CD4-positive, alpha-beta T cell treated with Interleukin-2 at 100 ng/mL for 4 hours (primary cell): Measurements from ENCODE around the gene IP6K2.
"Not testable (repeated sequence)": the region's sequence is repeated elsewhere in the genome, so short reads cannot be mapped to it uniquely, and the experiment has no call there.

Experiments
- DNase-seq: peaks from one replicate; pipeline ENCODE4 v3.0.0-alpha.2; 2020; ENCODE audit warnings: low spot score

IP6K2 gene, protein sequence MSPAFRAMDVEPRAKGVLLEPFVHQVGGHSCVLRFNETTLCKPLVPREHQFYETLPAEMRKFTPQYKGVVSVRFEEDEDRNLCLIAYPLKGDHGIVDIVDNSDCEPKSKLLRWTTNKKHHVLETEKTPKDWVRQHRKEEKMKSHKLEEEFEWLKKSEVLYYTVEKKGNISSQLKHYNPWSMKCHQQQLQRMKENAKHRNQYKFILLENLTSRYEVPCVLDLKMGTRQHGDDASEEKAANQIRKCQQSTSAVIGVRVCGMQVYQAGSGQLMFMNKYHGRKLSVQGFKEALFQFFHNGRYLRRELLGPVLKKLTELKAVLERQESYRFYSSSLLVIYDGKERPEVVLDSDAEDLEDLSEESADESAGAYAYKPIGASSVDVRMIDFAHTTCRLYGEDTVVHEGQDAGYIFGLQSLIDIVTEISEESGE

DNA sequence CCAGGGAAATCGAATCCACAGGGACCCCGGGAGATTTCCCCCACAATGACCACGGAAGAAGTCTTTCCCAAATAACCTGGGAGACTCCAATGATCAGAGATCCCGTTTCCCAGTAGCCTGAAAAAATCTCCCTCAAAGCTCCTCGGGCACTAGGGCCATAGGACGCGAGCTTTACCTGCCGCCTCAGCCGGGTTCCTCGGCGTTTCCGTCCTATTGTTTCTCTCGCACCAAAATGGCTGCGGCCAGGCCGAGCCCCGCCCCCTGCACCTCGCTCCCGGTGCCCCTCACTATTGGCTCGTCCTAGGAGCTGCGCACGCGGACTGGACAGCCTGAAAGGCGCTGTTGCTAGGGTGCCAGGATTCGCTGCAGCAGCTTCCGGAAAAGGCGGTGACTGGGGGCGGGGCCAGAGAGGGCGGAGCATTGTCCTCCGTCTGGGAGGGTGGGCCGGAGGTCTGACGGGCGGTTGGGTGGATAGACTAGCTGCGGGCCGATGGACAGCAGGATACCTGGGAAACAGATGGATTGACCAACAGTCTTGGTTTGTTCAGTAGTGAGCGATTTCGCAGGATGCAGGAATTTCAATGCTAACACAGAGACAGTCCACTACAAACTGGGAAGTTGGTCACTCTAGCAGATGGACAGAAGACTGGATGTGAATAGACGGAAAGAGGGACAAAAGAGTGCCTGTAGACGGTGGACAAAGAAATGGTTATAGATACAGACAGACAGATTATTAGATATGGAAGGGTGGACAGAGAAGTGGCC, at the start of gene IP6K2:
IP6K2 (minus strand) TSS at position 240 of the 765 bp plus-strand sequence. CDS start 21,930 bp downstream, outside the sequence.
- DNase-seq = peak; percentile 98

DNA sequence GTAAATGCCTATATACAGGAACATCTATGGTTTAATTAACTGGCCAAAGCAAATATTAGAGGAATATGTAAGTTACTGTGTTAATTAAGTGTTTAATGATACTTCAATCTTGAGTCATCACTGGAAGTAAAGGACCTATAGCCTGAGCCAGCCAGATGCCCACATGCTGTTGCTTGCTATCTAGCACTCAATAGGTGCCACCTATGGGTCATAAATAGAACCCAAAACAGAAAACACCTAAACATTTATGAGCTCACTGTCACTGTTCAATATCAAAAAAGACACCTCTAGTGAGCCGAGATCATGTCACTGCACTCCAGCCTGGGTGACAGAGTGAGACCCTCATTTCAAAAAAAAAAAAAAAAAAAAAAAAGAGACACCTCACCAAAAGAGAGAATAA, 48.4 kb upstream of the IP6K2 start:
- DNase-seq = peak; percentile 13

- DNase-seq = no peak
Measured at GRCh38 chr3:48762816-48763215, 45.8 kb upstream of the IP6K2 start.

DNA sequence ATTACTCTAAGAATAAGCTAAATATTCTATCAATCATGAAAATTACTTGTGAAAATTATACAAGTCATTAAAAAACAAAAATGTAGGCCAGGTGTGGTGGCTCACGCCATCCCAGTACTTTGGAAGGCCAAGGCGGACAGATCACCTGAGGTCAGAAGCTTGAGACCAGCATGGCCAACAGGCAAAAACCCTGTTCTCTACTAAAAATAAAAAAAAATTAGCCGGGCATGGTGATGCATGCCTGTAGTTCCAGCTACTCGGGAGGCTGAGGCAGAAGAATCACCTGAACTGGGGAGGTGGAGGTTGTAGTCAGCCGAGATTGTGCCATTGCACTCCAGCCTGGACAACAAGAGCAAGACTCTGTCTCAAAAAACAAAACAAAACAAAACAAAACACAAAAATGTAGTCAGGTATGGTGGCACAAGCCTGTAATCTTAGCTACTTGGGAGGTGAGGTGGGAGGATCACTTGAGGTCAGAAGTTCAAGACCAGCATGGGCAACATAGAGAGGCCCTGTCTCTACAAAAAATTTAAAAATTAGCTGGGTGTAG, 43.0 kb upstream of the IP6K2 start:
- DNase-seq = not testable (repeated sequence)

DNA sequence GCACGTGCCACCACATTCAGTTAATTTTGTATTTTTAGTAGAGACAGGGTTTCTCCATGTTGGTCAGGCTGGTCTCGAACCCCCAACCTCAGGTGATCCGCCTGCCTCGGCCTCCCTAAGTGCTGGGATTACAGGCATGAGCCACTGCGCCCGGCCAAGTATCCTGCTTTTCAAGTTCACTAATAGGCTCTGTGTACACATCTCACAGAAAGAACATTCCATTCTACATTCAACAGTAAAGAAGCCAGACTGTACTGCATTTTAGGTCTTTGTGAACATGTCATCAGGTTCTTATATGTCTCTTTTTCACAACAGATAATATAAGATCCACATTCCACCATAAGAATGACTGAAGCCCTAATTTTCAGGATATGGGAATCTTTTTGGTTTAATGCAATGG, 42.5 kb upstream of the IP6K2 start:
- DNase-seq = not testable (repeated sequence)

DNA sequence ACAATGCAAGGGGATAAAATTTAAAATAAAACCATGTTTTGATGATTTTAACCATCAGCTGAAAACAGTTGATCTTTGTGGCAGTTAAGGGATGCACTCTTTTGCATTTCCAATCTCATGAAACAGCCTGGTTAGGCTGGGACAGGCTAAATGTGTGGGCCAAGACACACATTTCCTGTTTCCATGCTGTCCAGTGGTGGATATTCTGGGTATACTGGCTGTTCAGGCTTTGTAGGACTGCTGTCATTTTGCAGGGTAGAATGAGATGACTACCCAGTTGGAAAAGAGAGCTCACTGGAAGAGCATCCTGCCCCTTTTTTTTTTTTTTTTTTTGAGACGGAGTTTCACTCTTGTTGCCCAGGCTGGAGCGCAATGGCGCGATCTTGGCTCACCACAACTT, 42.0 kb upstream of the IP6K2 start:
- no peak for DNase-seq

DNA sequence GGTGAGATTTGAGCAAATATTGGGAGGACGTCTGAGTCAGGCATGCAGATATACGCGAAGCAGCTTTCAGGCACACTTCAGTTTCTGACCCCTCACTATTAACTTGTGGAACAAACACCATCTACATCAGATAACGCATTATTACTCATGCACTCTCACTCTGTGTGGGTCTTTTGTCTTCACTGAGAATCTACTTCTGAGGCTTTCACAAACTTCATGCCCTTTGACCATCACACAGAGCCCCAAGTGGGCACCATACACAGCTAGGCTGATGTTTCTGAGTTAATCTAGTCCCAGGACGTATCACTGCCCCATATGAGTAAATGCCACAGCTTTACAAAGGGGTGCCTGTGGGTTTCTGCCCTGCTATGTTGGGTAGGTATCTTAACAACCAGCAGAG, 39.6 kb upstream of the IP6K2 start:
- no peak for DNase-seq

DNA sequence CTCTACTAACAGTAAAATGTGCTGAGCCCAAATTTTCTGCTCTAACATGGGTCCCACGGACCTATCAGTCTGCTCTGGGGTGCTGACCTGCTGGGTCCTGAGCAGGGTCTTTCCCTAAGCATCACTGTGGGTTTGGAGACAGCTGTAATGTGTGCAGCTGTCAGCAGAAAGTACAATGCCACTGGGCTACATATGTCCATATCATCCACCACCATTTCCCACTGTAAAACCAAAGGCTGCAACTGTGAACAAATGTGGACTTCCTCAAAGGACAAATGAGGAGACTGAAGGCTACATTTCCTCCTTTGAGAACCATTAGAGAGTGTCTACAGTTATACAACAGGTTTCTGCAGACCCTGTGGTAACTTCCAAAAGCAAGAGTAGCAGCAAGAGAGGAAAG, 33.8 kb upstream of the IP6K2 start:
- DNase-seq = no peak

GRCh38 chr3:48748754-48749153, 31.7 kb upstream of the IP6K2 start:
- DNase-seq = no peak

- no peak for DNase-seq
Measured at GRCh38 chr3:48747706-48748105, 30.7 kb upstream of the IP6K2 start.

DNA sequence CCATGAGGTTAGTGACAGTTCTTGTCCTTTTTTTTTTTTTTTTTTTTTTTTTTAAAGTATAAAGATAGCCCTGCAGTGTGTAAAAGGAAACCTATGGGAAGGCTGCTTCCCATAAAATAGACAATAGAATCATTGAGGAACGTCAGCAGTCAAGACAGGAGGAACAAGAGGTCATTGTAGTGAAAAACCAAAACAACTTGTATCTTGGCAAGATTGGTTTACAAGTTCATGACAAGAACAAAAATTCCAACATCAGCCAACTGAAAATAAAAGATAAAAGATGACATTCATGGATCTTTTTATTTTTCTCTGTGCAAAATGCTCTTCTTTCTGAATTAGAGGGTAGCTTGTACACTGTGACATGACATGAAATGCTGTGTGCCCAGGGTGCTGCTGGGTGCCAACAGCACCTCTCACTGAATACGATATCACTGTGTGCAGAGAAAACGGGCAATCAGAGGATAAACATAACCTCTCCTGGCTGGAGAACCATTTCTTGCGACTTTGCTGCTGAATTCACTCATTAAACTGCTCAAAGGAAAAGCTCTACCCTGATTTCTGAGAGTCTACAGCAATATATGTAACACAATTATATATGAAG, 30.1 kb upstream of the IP6K2 start:
- no peak for DNase-seq

- no peak for DNase-seq
Measured at GRCh38 chr3:48743773-48744172, 26.8 kb upstream of the IP6K2 start.

DNA sequence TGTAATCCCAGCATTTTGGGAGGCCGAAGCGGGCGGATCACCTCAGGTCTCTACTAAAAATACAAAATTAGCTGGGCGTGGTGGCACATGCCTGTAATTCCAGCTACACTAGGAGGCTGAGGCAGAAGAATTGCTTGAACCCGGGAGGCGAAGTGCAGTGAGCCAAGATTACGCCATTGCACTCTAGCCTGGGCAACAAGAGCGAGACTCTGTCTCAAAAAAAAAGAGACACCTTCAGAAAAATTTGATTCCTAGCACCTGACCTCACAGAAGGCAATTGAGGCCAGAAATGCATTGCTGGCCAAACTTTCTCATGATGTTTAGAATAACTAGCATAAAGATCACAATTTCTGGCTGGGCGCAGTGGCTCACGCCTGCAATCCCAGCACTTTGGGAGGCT, 24.2 kb upstream of the IP6K2 start:
- not testable (repeated sequence) for DNase-seq

- peak; percentile 40 for DNase-seq
Measured at GRCh38 chr3:48739955-48740823, 23.2 kb upstream of the IP6K2 start.

DNA sequence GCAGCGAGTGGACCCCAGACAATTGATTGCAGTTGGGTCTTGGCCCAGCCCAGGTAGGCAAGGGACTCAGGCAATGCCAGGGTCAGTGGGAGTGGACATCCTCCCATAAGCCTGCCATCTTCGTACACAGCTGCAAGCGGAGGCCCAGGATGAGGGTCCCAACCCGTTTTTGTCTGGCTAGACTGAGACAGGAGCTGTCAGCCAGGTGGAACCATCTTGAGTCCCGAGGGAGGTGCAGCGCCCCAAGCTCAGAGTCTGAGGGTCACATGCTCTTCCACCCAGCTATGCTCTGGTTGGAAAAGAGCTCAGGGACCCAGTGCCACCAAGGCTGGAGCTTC, 22.6 kb upstream of the IP6K2 start:
- DNase-seq = no peak

DNA sequence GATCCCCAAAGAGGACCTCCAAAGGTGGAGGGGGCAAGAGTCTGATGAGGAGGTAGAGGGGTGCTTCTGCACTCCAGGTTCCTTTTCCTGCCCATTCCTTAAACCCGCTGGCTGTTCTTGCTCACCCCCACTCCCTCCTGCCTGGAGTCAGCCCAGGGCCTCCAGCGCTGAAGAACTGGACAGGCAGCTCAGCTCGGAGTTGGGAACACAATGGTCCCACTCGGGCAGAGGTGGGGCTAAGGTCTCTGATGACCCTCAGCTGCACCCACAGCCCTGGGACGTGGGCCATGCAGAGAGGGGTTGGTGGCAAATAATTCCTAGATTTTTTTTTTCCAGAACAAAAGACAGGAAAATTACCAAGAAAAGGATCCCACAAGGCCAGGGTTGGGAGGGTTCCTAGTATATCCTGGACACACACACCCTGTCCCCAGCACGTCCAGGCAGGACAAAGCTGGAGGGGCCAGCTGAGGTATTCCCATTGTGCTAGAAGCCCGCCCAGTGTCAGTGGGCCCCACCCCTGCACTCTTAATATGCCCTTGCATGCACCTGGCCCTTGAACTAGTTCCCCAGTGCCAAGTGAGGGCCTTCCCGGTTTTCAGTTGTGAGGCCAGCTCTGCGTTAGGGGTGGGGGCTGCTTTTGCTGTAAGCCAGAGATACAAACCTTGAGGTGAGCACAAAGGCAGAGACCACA, 22.1 kb upstream of the IP6K2 start:
- no peak for DNase-seq

GRCh38 chr3:48738144-48738536, 21.1 kb upstream of the IP6K2 start:
- no peak for DNase-seq

- not testable (repeated sequence) for DNase-seq
Measured at GRCh38 chr3:48735075-48735767, 18.2 kb upstream of the IP6K2 start.

DNA sequence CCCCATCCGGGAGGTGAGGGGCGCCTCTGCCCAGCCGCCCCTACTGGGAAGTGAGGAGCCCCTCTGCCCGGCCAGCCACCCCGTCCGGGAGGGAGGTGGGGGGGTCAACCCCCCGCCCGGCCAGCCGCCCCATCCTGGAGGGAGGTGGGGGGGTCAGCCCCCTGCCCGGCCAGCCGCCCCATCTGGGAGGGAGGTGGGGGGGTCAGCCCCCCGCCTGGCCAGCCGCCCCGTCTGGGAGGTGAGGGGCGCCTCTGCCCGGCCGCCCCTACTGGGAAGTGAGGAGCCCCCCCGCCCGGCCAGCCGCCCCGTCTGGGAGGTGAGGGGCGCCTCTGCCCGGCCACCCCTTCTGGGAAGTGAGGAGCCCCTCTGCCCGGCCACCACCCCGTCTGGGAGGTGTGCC, 17.5 kb upstream of the IP6K2 start:
- not testable (repeated sequence) for DNase-seq

DNA sequence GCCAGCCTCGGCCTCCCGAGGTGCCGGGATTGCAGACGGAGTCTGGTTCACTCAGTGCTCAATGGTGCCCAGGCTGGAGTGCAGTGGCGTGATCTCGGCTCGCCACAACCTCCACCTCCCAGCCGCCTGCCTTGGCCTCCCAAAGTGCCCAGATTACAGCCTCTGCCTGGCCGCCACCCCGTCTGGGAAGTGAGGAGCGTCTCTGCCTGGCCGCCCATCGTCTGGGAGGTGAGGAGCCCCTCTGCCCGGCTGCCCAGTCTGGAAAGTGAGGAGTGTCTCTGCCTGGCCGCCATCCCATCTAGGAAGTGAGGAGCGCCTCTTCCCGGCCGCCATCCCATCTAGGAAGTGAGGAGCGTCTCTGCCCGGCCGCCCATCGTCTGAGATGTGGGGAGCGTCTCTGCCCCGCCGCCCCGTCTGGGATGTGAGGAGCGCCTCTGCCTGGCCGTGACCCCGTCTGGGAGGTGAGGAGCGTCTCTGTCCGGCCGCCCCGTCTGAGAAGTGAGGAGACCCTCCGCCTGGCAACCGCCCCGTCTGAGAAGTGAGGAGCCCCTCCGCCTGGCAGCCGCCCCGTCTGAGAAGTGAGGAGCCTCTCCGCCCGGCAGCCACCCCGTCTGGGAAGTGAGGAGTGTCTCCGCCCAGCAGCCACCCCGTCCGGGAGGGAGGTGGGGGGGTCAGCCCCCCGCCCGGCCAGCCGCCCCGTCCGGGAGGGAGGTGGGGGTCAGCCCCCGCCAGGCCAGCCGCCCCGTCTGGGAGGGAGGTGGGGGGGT, 16.9 kb upstream of the IP6K2 start:
- not testable (repeated sequence) for DNase-seq
